Measurements from ENCODE around the gene RASAL1.

DNA sequence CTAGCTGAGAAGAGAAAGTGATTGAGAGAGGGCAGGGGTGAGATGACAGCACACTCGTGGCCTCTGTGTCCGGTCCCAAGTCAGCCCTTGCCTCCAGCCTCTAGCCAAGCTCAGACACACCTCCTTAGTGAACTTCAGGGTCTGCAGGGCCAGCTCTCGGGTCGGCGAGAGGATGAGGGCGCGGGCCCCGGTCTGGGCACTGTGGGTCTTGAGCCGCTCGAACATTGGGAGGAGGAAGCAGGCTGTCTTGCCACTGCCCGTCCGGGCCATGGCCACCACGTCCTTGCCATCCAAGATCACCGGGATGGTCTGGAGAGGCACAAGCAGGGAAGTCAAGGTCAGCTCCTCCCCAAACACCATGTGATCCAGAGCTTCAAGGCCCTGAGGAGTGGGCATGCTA is 43.5 kb upstream of the RASAL1 start:
- TF ChIP-seq, protein P1, sequence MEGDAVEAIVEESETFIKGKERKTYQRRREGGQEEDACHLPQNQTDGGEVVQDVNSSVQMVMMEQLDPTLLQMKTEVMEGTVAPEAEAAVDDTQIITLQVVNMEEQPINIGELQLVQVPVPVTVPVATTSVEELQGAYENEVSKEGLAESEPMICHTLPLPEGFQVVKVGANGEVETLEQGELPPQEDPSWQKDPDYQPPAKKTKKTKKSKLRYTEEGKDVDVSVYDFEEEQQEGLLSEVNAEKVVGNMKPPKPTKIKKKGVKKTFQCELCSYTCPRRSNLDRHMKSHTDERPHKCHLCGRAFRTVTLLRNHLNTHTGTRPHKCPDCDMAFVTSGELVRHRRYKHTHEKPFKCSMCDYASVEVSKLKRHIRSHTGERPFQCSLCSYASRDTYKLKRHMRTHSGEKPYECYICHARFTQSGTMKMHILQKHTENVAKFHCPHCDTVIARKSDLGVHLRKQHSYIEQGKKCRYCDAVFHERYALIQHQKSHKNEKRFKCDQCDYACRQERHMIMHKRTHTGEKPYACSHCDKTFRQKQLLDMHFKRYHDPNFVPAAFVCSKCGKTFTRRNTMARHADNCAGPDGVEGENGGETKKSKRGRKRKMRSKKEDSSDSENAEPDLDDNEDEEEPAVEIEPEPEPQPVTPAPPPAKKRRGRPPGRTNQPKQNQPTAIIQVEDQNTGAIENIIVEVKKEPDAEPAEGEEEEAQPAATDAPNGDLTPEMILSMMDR (IDR thresholded peaks at IDR 0.05) = no peak
- no peak for TF ChIP-seq POLR2A (IDR thresholded peaks at IDR 0.05)
- TF ChIP-seq EP300 (IDR thresholded peaks at IDR 0.05) = no peak
- no peak for TF ChIP-seq POLR2AphosphoS5 (IDR thresholded peaks at IDR 0.05)

Data from stomach (tissue), 4 donors.